H1 (cell line): ENCODE data around the gene PLPPR3. TPM values are rescaled to one million over a fixed set of nuclear protein-coding genes. Genes with fewer than 3 reads are reported as not detected.

Experiments used
- HDAC2 ChIP-seq, 2 experiments: fragments of 300-600 bp in 1 of 2; sonication (generic) in 1 of 2; IDR thresholded peaks; 2 replicates each; pipeline ENCODE4 v1.6.1; 2011 to 2012; ENCODE audit warnings: low read depth in 2 of 2, low read length in 2 of 2, mild to moderate bottlenecking in 2 of 2, moderate library complexity in 2 of 2, borderline replicate concordance in 1 of 2, inconsistent platforms in 1 of 2
- JUN ChIP-seq: IDR thresholded peaks from 2 replicates; pipeline ENCODE4 v1.6.1; 2011; ENCODE audit warnings: low read depth, mild to moderate bottlenecking, improper control_type of control experiment, low read length
- MAFK ChIP-seq: IDR thresholded peaks from 2 replicates; pipeline ENCODE4 v1.6.1; 2012; ENCODE audit warnings: low read depth, mild to moderate bottlenecking, improper control_type of control experiment, low read length
- NRF1 ChIP-seq: IDR thresholded peaks from 2 replicates; pipeline ENCODE4 v1.6.1; 2011; ENCODE audit warnings: mild to moderate bottlenecking, low read depth, low read length, improper control_type of control experiment
- TBP ChIP-seq: IDR thresholded peaks from 2 replicates; pipeline ENCODE4 v1.6.1; 2011; ENCODE audit warnings: low read depth, low read length, improper control_type of control experiment
- polyA plus RNA-seq, 7 experiments: library from polyadenylated mRNA; depleted of rRNA in 3 of 7; stranded (reverse) in 5 of 7; unstranded in 2 of 7; fragments of >200 nt in 5 of 7; fragments of 200-250 nt in 2 of 7; gene quantifications; 1 replicate in 5 of 7; 2 replicates in 1 of 7; 4 replicates in 1 of 7; pipeline versions ENCODE4 v1.2.1 to v1.2.3, GENCODE V29; 2011 to 2013; ENCODE audit warnings: missing spikeins in 2 of 7, mixed read lengths in 2 of 7
- total RNA-seq: library from RNA; stranded (reverse); fragmentation: NEBNext Ultra II Directional; extraction: Animal tissue kit (Norgen Biotek cat#: 25700); gene quantifications from 2 replicates; pipeline ENCODE4 v1.2.1, GENCODE V29; 2021

Gene PLPPR3
- total and polyA plus RNA-seq, 2 of the 8 experiments (the other 6 are each of a cell fraction or from before 2014, with no cell fraction given), result 71.7 to 76.4 TPM

GRCh38 chr19:870963-871401, 49.2 kb upstream of the PLPPR3 start (continued):
- TF ChIP-seq TBP, result no peak
- TF ChIP-seq NRF1, result no peak
- TF ChIP-seq JUN, result no peak
- no peak for TF ChIP-seq MAFK
- TF ChIP-seq HDAC2 (IDR thresholded peaks at IDR 0.05; ENCODE audit: borderline replicate concordance in 1 of 2, low read depth in 2 of 2, low read length in 2 of 2), result no peak
